CD4-positive, alpha-beta T cell (primary cell): ENCODE data around the gene ZC3H18. TPM values are rescaled to one million over a fixed set of nuclear protein-coding genes. Genes with fewer than 3 reads are reported as not detected.

Experiments used
- ATAC-seq: fragments of 200-7000 bp; cut with Tn5 transposase; one replicate; pipeline ENCODE4 v1.10.0; 2022; ENCODE audit warnings: mild to moderate bottlenecking; ENCODE audit not compliant: poor library complexity
- CTCF ChIA-PET: fragments of 350-600 bp; sonication (Branson Sonifier 250); formaldehyde crosslinking; loops from one replicate; lab custom pipeline; 2021; ENCODE audit warnings: antibody characterized with exemption, inconsistent platforms; lab: Charles Lee
- POLR2A ChIA-PET: fragments of 350-600 bp; sonication (Branson Sonifier 250); formaldehyde crosslinking; loops from one replicate; lab custom pipeline; 2021; ENCODE audit warnings: antibody characterized with exemption, inconsistent platforms; lab: Charles Lee
- DNase-seq, 14 experiments: peaks; one replicate each; pipeline ENCODE4 v3.0.0-alpha.2; 2013 to 2020; ENCODE audit warnings: mixed read lengths in 2 of 14
- H3K27ac ChIP-seq, 2 donors: one replicate each; pipeline versions ENCODE4 v1.5.1 to v1.7.0; 2013; ENCODE audit warnings: low read length in 2 of 2, low read depth in 1 of 2, mild to moderate bottlenecking in 1 of 2
- H3K27me3 ChIP-seq, 2 experiments: 1 replicate in 1 of 2; 2 replicates in 1 of 2; pipeline versions ENCODE4 v1.6.1 to v1.7.0; 2013; ENCODE audit warnings: low read length in 2 of 2, control low read depth in 1 of 2, mild to moderate bottlenecking in 1 of 2, moderate library complexity in 1 of 2; ENCODE audit not compliant: insufficient read depth in 2 of 2, control insufficient read depth in 1 of 2
- H3K36me3 ChIP-seq: one replicate; pipeline ENCODE4 v1.6.1; 2013; ENCODE audit warnings: low read length, control low read depth; ENCODE audit not compliant: insufficient read depth
- H3K4me1 ChIP-seq: one replicate; pipeline ENCODE4 v1.6.1; 2013; ENCODE audit warnings: low read length, control low read depth; ENCODE audit not compliant: insufficient read depth
- H3K4me3 ChIP-seq: one replicate; pipeline ENCODE4 v1.5.1; 2013; ENCODE audit warnings: mild to moderate bottlenecking, low read length, moderate library complexity
- H3K9me3 ChIP-seq, 2 experiments: 1 replicate in 1 of 2; 2 replicates in 1 of 2; pipeline versions ENCODE4 v1.6.1 to v1.7.0; 2013; ENCODE audit warnings: low read length in 2 of 2, mild to moderate bottlenecking in 2 of 2, control low read depth in 1 of 2, moderate library complexity in 1 of 2; ENCODE audit not compliant: control insufficient read depth in 1 of 2, insufficient read depth in 1 of 2
- H3K27ac Mint-ChIP-seq: one replicate; pipeline ENCODE4 v1.8.0; 2020; ENCODE audit warnings: mixed read lengths
- H3K27me3 Mint-ChIP-seq: one replicate; pipeline ENCODE4 v1.8.0; 2021; ENCODE audit warnings: mixed read lengths
- H3K36me3 Mint-ChIP-seq: one replicate; pipeline ENCODE4 v1.8.0; 2021; ENCODE audit warnings: low read depth, mixed read lengths
- H3K4me1 Mint-ChIP-seq: one replicate; pipeline ENCODE4 v1.8.0; 2021; ENCODE audit warnings: low read depth, mixed read lengths
- H3K4me3 Mint-ChIP-seq: one replicate; pipeline ENCODE4 v1.8.0; 2020; ENCODE audit warnings: mild to moderate bottlenecking, mixed read lengths
- H3K9me3 Mint-ChIP-seq: one replicate; pipeline ENCODE4 v1.8.0; 2020; ENCODE audit warnings: mixed read lengths
- CTCF ChIP-seq: fragments of 200-600 bp; IDR thresholded peaks from one replicate; pipeline ENCODE4 v1.8.0; 2022; ENCODE audit warnings: antibody characterized with exemption, mild to moderate bottlenecking
- intact Hi-C, 2 experiments: fragments of 100-400 bp; cut with DNase I in 1 of 2; cut with micrococcal nuclease in 1 of 2; formaldehyde crosslinking; loops; one replicate each; pipeline versions ENCODE4 v1.15.1 to v1.9.0; 2023 to 2025; cut with DNase I, micrococcal nuclease
- total RNA-seq, 174 experiments: library from RNA in 2 of 174; stranded (reverse) in 2 of 174; gene quantifications; one replicate each; pipeline ENCODE4 v1.2.3 and lab custom pipeline; 2021 to 2026

ZC3H18 gene
- total RNA-seq, 2 experiments from 2014 or later = 92.6 to 93.7 TPM

GRCh38 chr16:88531346-88531745, 38.9 kb upstream of the ZC3H18 start:
- Mint-ChIP-seq H3K4me1 (peaks cover 11% of the 10 kb centered on the region), H3K36me3 (no peaks in the 10 kb centered on the region), H3K27me3 (no peaks in the 10 kb centered on the region), H3K9me3 (no peaks in the 10 kb centered on the region), H3K4me3 (peak overlapping the region; percentile 25), H3K27ac (peak overlapping the region; percentile 10)
- Histone ChIP-seq H3K4me1 (peaks cover 17% of the 10 kb centered on the region), H3K27ac (no peak overlapping the region), H3K4me3 (no peak overlapping the region), H3K9me3 (no peaks in the 10 kb centered on the region), H3K36me3 (peaks cover 3% of the 10 kb centered on the region), H3K27me3 (no peaks in the 10 kb centered on the region)
- TF ChIP-seq CTCF = no peak
- CTCF ChIA-PET = no interaction called here
- POLR2A ChIA-PET = no interaction called here
- intact Hi-C loops = loop anchor here in 1 of 2 experiments (10.0 kb wide), 1 partner anchor 577 kb away; the partner anchor contains the start of gene BANP
- ATAC-seq (no peak), DNase-seq (no peak)

GRCh38 chr16:88531931-88532433, 38.2 kb upstream of the ZC3H18 start:
- ChIA-PET POLR2A (no interaction called here), CTCF (no interaction called here)
- Histone ChIP-seq H3K27me3 (no peaks in the 10 kb centered on the region), H3K9me3 (no peaks in the 10 kb centered on the region), H3K36me3 (peaks cover 3% of the 10 kb centered on the region), H3K4me1 (peaks cover 15% of the 10 kb centered on the region), H3K4me3 (no peak overlapping the region), H3K27ac (no peak overlapping the region)
- Mint-ChIP-seq H3K4me3 (peak overlapping the region; percentile 42), H3K36me3 (no peaks in the 10 kb centered on the region), H3K4me1 (peaks cover 11% of the 10 kb centered on the region), H3K27me3 (no peaks in the 10 kb centered on the region), H3K9me3 (no peaks in the 10 kb centered on the region), H3K27ac (peak overlapping the region; percentile 10)
- no peak for ATAC-seq
- TF ChIP-seq CTCF = no peak
- intact Hi-C loops = loop anchor here in 1 of 2 experiments (10.0 kb wide), 1 partner anchor 577 kb away; the partner anchor contains the start of gene BANP
- DNase-seq = peak in 2 of 14 experiments; percentile 9 to 46

GRCh38 chr16:88532434-88533241, 37.6 kb upstream of the ZC3H18 start:
- Mint-ChIP-seq H3K27ac (no peak overlapping the region), H3K36me3 (no peaks in the 10 kb centered on the region), H3K9me3 (no peaks in the 10 kb centered on the region), H3K27me3 (no peaks in the 10 kb centered on the region), H3K4me3 (no peak overlapping the region), H3K4me1 (peaks cover 11% of the 10 kb centered on the region)
- H3K27ac ChIP-seq = no peak overlapping the region
- ChIA-PET CTCF (no interaction called here), POLR2A (no interaction called here)
- ATAC-seq (no peak), DNase-seq (no peak)
- H3K27me3 ChIP-seq = no peaks in the 10 kb centered on the region
- intact Hi-C loops = loop anchor here in 1 of 2 experiments (10.0 kb wide), 1 partner anchor 578 kb away; the partner anchor contains the start of gene BANP
- H3K36me3 ChIP-seq = peaks cover 3% of the 10 kb centered on the region
- H3K9me3 ChIP-seq = no peaks in the 10 kb centered on the region
- TF ChIP-seq CTCF = no peak
- peaks cover 10% of the 10 kb centered on the region for H3K4me1 ChIP-seq
- no peak overlapping the region for H3K4me3 ChIP-seq
